Mesenchymal stem cell (in vitro differentiated cells and primary cell): Measurements from ENCODE around the gene MRFAP1.

Source experiments
- DNase-seq: peaks from one replicate; pipeline ENCODE4 v3.0.0-alpha.2; 2013
- H2AFZ ChIP-seq: one replicate; pipeline ENCODE4 v1.6.1; 2013; ENCODE audit warnings: low read depth, mild to moderate bottlenecking, control low read depth, inconsistent platforms, low read length, moderate library complexity
- H2AK5ac ChIP-seq: 2 replicates; pipeline ENCODE4 v1.6.1; 2013; ENCODE audit warnings: low read length, moderate library complexity, mild to moderate bottlenecking, inconsistent platforms; ENCODE audit not compliant: severe bottlenecking
- H2BK120ac ChIP-seq: one replicate; pipeline ENCODE4 v1.6.1; 2013; ENCODE audit warnings: low read depth, mild to moderate bottlenecking, inconsistent platforms, low read length, moderate library complexity
- H2BK12ac ChIP-seq, 2 experiments: one replicate each; pipeline ENCODE4 v1.6.1; 2013; ENCODE audit warnings: inconsistent platforms in 2 of 2, low read length in 2 of 2, mild to moderate bottlenecking in 2 of 2, moderate library complexity in 2 of 2, control low read depth in 1 of 2
- H2BK15ac ChIP-seq: one replicate; pipeline ENCODE4 v1.6.1; 2013; ENCODE audit warnings: mild to moderate bottlenecking, low read depth, inconsistent platforms; ENCODE audit not compliant: poor library complexity, severe bottlenecking
- H2BK5ac ChIP-seq: 2 replicates; pipeline ENCODE4 v1.6.1; 2013; ENCODE audit warnings: low read depth, mild to moderate bottlenecking, low read length, control low read depth, inconsistent platforms; ENCODE audit not compliant: poor library complexity, severe bottlenecking
- H3K14ac ChIP-seq, 2 experiments: one replicate each; pipeline ENCODE4 v1.6.1; 2013; ENCODE audit warnings: inconsistent platforms in 2 of 2, low read length in 2 of 2, control low read depth in 1 of 2, mild to moderate bottlenecking in 1 of 2, moderate library complexity in 1 of 2
- H3K18ac ChIP-seq, 2 experiments: one replicate each; pipeline ENCODE4 v1.6.1; 2013; ENCODE audit warnings: inconsistent platforms in 2 of 2, low read length in 2 of 2, control low read depth in 1 of 2, low read depth in 1 of 2, mild to moderate bottlenecking in 1 of 2
- H3K23ac ChIP-seq, 2 experiments: one replicate each; pipeline ENCODE4 v1.6.1; 2013; ENCODE audit warnings: inconsistent platforms in 2 of 2, low read length in 2 of 2, mild to moderate bottlenecking in 2 of 2, moderate library complexity in 2 of 2, control low read depth in 1 of 2
- H3K27ac ChIP-seq: 2 replicates; pipeline ENCODE4 v1.5.1; 2013; ENCODE audit warnings: mild to moderate bottlenecking, moderate library complexity, low read length, control low read depth, inconsistent platforms; ENCODE audit not compliant: poor library complexity, severe bottlenecking
- H3K27me3 ChIP-seq, 2 experiments: 2 replicates each; pipeline versions ENCODE4 v1.6.1 to v1.7.0; 2013; ENCODE audit warnings: low read length in 2 of 2, mild to moderate bottlenecking in 2 of 2, moderate library complexity in 2 of 2, control low read depth in 1 of 2, inconsistent platforms in 1 of 2; ENCODE audit not compliant: control insufficient read depth in 1 of 2, insufficient read depth in 1 of 2
- H3K36me3 ChIP-seq, 2 experiments: 2 replicates each; pipeline versions ENCODE4 v1.6.1 to v1.7.0; 2013; ENCODE audit warnings: low read length in 2 of 2, control low read depth in 1 of 2, inconsistent platforms in 1 of 2, low read depth in 1 of 2, mild to moderate bottlenecking in 1 of 2; ENCODE audit not compliant: insufficient read depth in 2 of 2, control insufficient read depth in 1 of 2
- H3K4ac ChIP-seq, 2 experiments: one replicate each; pipeline ENCODE4 v1.6.1; 2013; ENCODE audit warnings: inconsistent platforms in 2 of 2, low read length in 2 of 2, mild to moderate bottlenecking in 2 of 2, moderate library complexity in 2 of 2, control low read depth in 1 of 2, low read depth in 1 of 2
- H3K4me1 ChIP-seq: 2 replicates; pipeline ENCODE4 v1.6.1; 2013; ENCODE audit warnings: low read depth, low read length, control low read depth; ENCODE audit not compliant: control insufficient read depth, insufficient read depth
- H3K4me2 ChIP-seq: 2 replicates; pipeline ENCODE4 v1.6.1; 2013; ENCODE audit warnings: low read length, mild to moderate bottlenecking, inconsistent platforms; ENCODE audit not compliant: poor library complexity, severe bottlenecking
- H3K4me3 ChIP-seq, 2 experiments: 2 replicates each; pipeline versions ENCODE4 v1.5.1 to v1.7.0; 2013; ENCODE audit warnings: low read length in 2 of 2, mild to moderate bottlenecking in 2 of 2, control low read depth in 1 of 2, low read depth in 1 of 2; ENCODE audit not compliant: insufficient read depth in 1 of 2
- H3K79me1 ChIP-seq: replicated peaks from 2 replicates; pipeline ENCODE4 v1.6.1; 2013; ENCODE audit warnings: mild to moderate bottlenecking, control low read depth, low read length, inconsistent platforms; ENCODE audit not compliant: poor library complexity, severe bottlenecking
- H3K9ac ChIP-seq: 2 replicates; pipeline ENCODE4 v1.7.0; 2013; ENCODE audit warnings: mild to moderate bottlenecking, low read length, moderate library complexity
- H3K9me3 ChIP-seq: 2 replicates; pipeline ENCODE4 v1.7.0; 2013; ENCODE audit warnings: mild to moderate bottlenecking, low read length; ENCODE audit not compliant: control insufficient read depth
- H4K8ac ChIP-seq: one replicate; pipeline ENCODE4 v1.6.1; 2013; ENCODE audit warnings: inconsistent platforms, mild to moderate bottlenecking, low read length, moderate library complexity
- H4K91ac ChIP-seq: one replicate; pipeline ENCODE4 v1.6.1; 2013; ENCODE audit warnings: mild to moderate bottlenecking, low read length, inconsistent platforms
- WGBS: methylation state at CpG from one replicate; pipeline ENCODE4 v1.1.7; 2013; ENCODE audit warnings: mixed read lengths; 5-methylcytosine and 5-hydroxymethylcytosine counted together

MRFAP1 gene

GRCh38 chr4:6598127-6598526 is 42.4 kb upstream of the MRFAP1 start:
- Histone ChIP-seq H2BK5ac (no peak overlapping the region), H2BK120ac (no peak overlapping the region), H2BK15ac (no peak overlapping the region), H3K14ac (no peak overlapping the region), H3K23ac (no peak overlapping the region), H3K4me1 (no peaks in the 10 kb centered on the region), H3K9me3 (no peaks in the 10 kb centered on the region), H2AK5ac (no peak overlapping the region), H2BK12ac (no peak overlapping the region), H3K27ac (no peak overlapping the region), H2AFZ (no peak overlapping the region), H4K8ac (no peak overlapping the region), H3K4me3 (no peak overlapping the region), H3K4ac (no peak overlapping the region), H3K36me3 (peaks cover 57 to 74% of the 10 kb centered on the region in 2 experiments), H3K18ac (no peak overlapping the region), H3K79me1 (no peaks in the 10 kb centered on the region), H3K9ac (no peak overlapping the region), H3K4me2 (no peak overlapping the region), H3K27me3 (no peaks in the 10 kb centered on the region), H4K91ac (no peak overlapping the region)
- no peak for DNase-seq
- WGBS: 100% methylated on average over 5 of the region's 10 CpGs

GRCh38 chr4:6598641-6599040 is 41.8 kb upstream of the MRFAP1 start:
- Histone ChIP-seq H3K36me3 (peaks cover 58 to 74% of the 10 kb centered on the region in 2 experiments), H3K4me2 (no peak overlapping the region), H3K4ac (no peak overlapping the region), H2AFZ (no peak overlapping the region), H4K8ac (no peak overlapping the region), H3K4me1 (no peaks in the 10 kb centered on the region), H2BK15ac (no peak overlapping the region), H3K27me3 (no peaks in the 10 kb centered on the region), H3K9me3 (no peaks in the 10 kb centered on the region), H3K9ac (no peak overlapping the region), H3K79me1 (no peaks in the 10 kb centered on the region), H3K27ac (no peak overlapping the region), H2BK120ac (no peak overlapping the region), H3K23ac (no peak overlapping the region), H3K4me3 (no peak overlapping the region), H2BK5ac (no peak overlapping the region), H3K18ac (no peak overlapping the region), H2BK12ac (no peak overlapping the region), H2AK5ac (no peak overlapping the region), H4K91ac (no peak overlapping the region), H3K14ac (no peak overlapping the region)
- DNase-seq: no peak
- 90% methylated on average over 13 of the region's 13 CpGs for WGBS

- Histone ChIP-seq H3K9ac (no peak overlapping the region), H3K4me2 (no peak overlapping the region), H4K91ac (no peak overlapping the region), H3K27me3 (no peaks in the 10 kb centered on the region), H3K79me1 (no peaks in the 10 kb centered on the region), H3K14ac (no peak overlapping the region), H3K27ac (no peak overlapping the region), H3K18ac (no peak overlapping the region), H4K8ac (no peak overlapping the region), H2BK15ac (no peak overlapping the region), H2AFZ (no peak overlapping the region), H2BK5ac (no peak overlapping the region), H2BK120ac (no peak overlapping the region), H3K36me3 (peaks cover 72 to 76% of the 10 kb centered on the region in 2 experiments), H2AK5ac (no peak overlapping the region), H2BK12ac (no peak overlapping the region), H3K23ac (no peak overlapping the region), H3K9me3 (peaks cover 15% of the 10 kb centered on the region), H3K4me3 (no peak overlapping the region), H3K4ac (no peak overlapping the region), H3K4me1 (no peaks in the 10 kb centered on the region)
- no peak for DNase-seq
- 97% methylated on average over 10 of the region's 10 CpGs for WGBS
Measured at GRCh38 chr4:6601661-6602250, 38.7 kb upstream of the MRFAP1 start.

GRCh38 chr4:6602289-6602688 is 38.2 kb upstream of the MRFAP1 start:
- no peak overlapping the region for H2AK5ac ChIP-seq
- 92% methylated on average over 6 of the region's 6 CpGs for WGBS
- peaks cover 72 to 73% of the 10 kb centered on the region in 2 experiments for H3K36me3 ChIP-seq
- no peak overlapping the region for H3K14ac ChIP-seq
- no peak for DNase-seq
- no peak overlapping the region for H2AFZ ChIP-seq
- H4K91ac ChIP-seq: no peak overlapping the region
- no peak overlapping the region for H3K23ac ChIP-seq
- no peak overlapping the region for H3K27ac ChIP-seq
- no peak overlapping the region for H4K8ac ChIP-seq
- H3K18ac ChIP-seq: no peak overlapping the region
- H2BK15ac ChIP-seq: no peak overlapping the region
- H3K9ac ChIP-seq: no peak overlapping the region
- no peak overlapping the region for H2BK12ac ChIP-seq
- H3K27me3 ChIP-seq: no peaks in the 10 kb centered on the region
- H3K4ac ChIP-seq: no peak overlapping the region
- peaks cover 15% of the 10 kb centered on the region for H3K9me3 ChIP-seq
- no peak overlapping the region for H3K4me3 ChIP-seq
- no peak overlapping the region for H3K4me2 ChIP-seq
- no peak overlapping the region for H2BK120ac ChIP-seq
- H3K4me1 ChIP-seq: no peaks in the 10 kb centered on the region
- H2BK5ac ChIP-seq: no peak overlapping the region
- H3K79me1 ChIP-seq: no peaks in the 10 kb centered on the region
